ENCODE data around the gene TEP1. TPM values are rescaled to one million over a fixed set of nuclear protein-coding genes. Genes with fewer than 3 reads are reported as not detected.

TEP1 gene
- total RNA-seq, 1 donor from 2014 or later: 28.4 TPM

GRCh38 chr14:20332431-20332787 lies 80.9 kb downstream of the TEP1 start:
- Histone ChIP-seq H3K27ac (ENCODE audit: low read depth, low read length) (peak overlapping the region; percentile 60), H3K9ac (ENCODE audit: low read length) (peak overlapping the region; percentile 89), H3K4me1 (ENCODE audit: insufficient read depth, low read length) (peaks cover 6% of the 10 kb centered on the region), H4K20me1 (ENCODE audit: insufficient read depth, low read length) (peaks cover 36% of the 10 kb centered on the region), H3K4me2 (ENCODE audit: low read length) (peak overlapping the region; percentile 89), H3K79me2 (ENCODE audit: insufficient read depth, low read length) (peaks cover 62% of the 10 kb centered on the region), H2AFZ (ENCODE audit: low read depth, low read length) (peak overlapping the region; percentile 72), H3K9me3 (ENCODE audit: insufficient read depth, low read depth, low read length) (no peaks in the 10 kb centered on the region), H3K36me3 (ENCODE audit: insufficient read depth, low read length) (peaks cover 12% of the 10 kb centered on the region), H3K4me3 (ENCODE audit: insufficient read depth, low read depth, low read length) (peak overlapping the region; percentile 84), H3K27me3 (ENCODE audit: insufficient read depth, low read length) (no peaks in the 10 kb centered on the region)
- Mint-ChIP-seq H3K9me3 (ENCODE audit: unreplicated experiment) (no peaks in the 10 kb centered on the region), H3K4me1 (ENCODE audit: low read depth, unreplicated experiment) (peaks cover 12% of the 10 kb centered on the region), H3K27me3 (ENCODE audit: low read depth, unreplicated experiment) (no peaks in the 10 kb centered on the region), H3K4me3 (ENCODE audit: unreplicated experiment) (peak overlapping the region; percentile 97), H3K27ac (ENCODE audit: unreplicated experiment) (peak overlapping the region; percentile 90), H3K36me3 (ENCODE audit: low read depth, unreplicated experiment) (no peaks in the 10 kb centered on the region)
- DNase-seq (ENCODE audit: low read depth) (no peak), FAIRE-seq (no peak)
- no peak for TF ChIP-seq EZH2 (IDR thresholded peaks at IDR 0.05; ENCODE audit: insufficient read depth, low read length)
- TF ChIP-seq CTCF (IDR thresholded peaks at IDR 0.05; ENCODE audit: insufficient read depth, low read depth, low read length): no peak

- peak overlapping the region; percentile 21 for H3K4me3 ChIP-seq (ENCODE audit: insufficient read depth, low read depth, low read length)
- no peaks in the 10 kb centered on the region for H3K36me3 Mint-ChIP-seq (ENCODE audit: low read depth, unreplicated experiment)
- H2AFZ ChIP-seq (ENCODE audit: low read depth, low read length): no peak overlapping the region
- no peaks in the 10 kb centered on the region for H3K9me3 ChIP-seq (ENCODE audit: insufficient read depth, low read depth, low read length)
- H3K9me3 Mint-ChIP-seq (ENCODE audit: unreplicated experiment): no peaks in the 10 kb centered on the region
- FAIRE-seq: no peak
- H3K4me3 Mint-ChIP-seq (ENCODE audit: unreplicated experiment): peak overlapping the region; percentile 82
- peaks cover 17% of the 10 kb centered on the region for H3K36me3 ChIP-seq (ENCODE audit: insufficient read depth, low read length)
- no peaks in the 10 kb centered on the region for H3K27me3 Mint-ChIP-seq (ENCODE audit: low read depth, unreplicated experiment)
- H3K4me1 Mint-ChIP-seq (ENCODE audit: low read depth, unreplicated experiment): peaks cover 13% of the 10 kb centered on the region
- no peaks in the 10 kb centered on the region for H3K27me3 ChIP-seq (ENCODE audit: insufficient read depth, low read length)
- H3K4me1 ChIP-seq (ENCODE audit: insufficient read depth, low read length): peaks cover 6% of the 10 kb centered on the region
- H4K20me1 ChIP-seq (ENCODE audit: insufficient read depth, low read length): peaks cover 45% of the 10 kb centered on the region
- H3K9ac ChIP-seq (ENCODE audit: low read length): peak overlapping the region; percentile 25
- no peak overlapping the region for H3K27ac Mint-ChIP-seq (ENCODE audit: unreplicated experiment)
- H3K27ac ChIP-seq (ENCODE audit: low read depth, low read length): no peak overlapping the region
- no peak for TF ChIP-seq EZH2 (IDR thresholded peaks at IDR 0.05; ENCODE audit: insufficient read depth, low read length)
- TF ChIP-seq CTCF (IDR thresholded peaks at IDR 0.05; ENCODE audit: insufficient read depth, low read depth, low read length): no peak
- peak overlapping the region; percentile 77 for H3K4me2 ChIP-seq (ENCODE audit: low read length)
- H3K79me2 ChIP-seq (ENCODE audit: insufficient read depth, low read length): peaks cover 74% of the 10 kb centered on the region
- DNase-seq (ENCODE audit: low read depth): no peak
Observed at GRCh38 chr14:20331053-20331613, 82.2 kb downstream of the TEP1 start.

DNA sequence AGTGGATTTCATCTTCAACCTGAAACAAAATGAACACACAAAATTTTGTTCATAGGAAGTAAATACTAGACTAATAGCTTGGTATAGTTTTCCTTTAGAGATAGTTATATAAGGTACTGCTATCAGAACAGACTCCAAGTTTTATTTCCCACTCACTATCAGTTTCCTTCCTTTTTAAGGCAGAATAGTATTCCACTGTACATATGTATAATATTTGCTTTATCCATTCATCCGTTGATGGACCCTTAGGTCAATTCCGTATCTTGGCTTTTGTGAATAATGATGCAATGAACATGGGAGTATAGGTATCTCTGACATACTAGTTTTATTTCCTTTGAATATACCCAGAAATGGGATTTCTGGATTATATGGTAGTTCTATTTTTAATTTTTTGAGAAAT lies 83.9 kb downstream of the TEP1 start:
- TF ChIP-seq CTCF (IDR thresholded peaks at IDR 0.05; ENCODE audit: insufficient read depth, low read depth, low read length) (no peak), EZH2 (IDR thresholded peaks at IDR 0.05; ENCODE audit: insufficient read depth, low read length) (no peak)
- Mint-ChIP-seq H3K4me1 (ENCODE audit: low read depth, unreplicated experiment) (peaks cover 13% of the 10 kb centered on the region), H3K36me3 (ENCODE audit: low read depth, unreplicated experiment) (peaks cover 7% of the 10 kb centered on the region), H3K27ac (ENCODE audit: unreplicated experiment) (no peak overlapping the region), H3K4me3 (ENCODE audit: unreplicated experiment) (no peak overlapping the region), H3K27me3 (ENCODE audit: low read depth, unreplicated experiment) (no peaks in the 10 kb centered on the region), H3K9me3 (ENCODE audit: unreplicated experiment) (no peaks in the 10 kb centered on the region)
- Histone ChIP-seq H3K4me1 (ENCODE audit: insufficient read depth, low read length) (peaks cover 6% of the 10 kb centered on the region), H3K4me3 (ENCODE audit: insufficient read depth, low read depth, low read length) (no peak overlapping the region), H2AFZ (ENCODE audit: low read depth, low read length) (no peak overlapping the region), H3K27me3 (ENCODE audit: insufficient read depth, low read length) (no peaks in the 10 kb centered on the region), H3K36me3 (ENCODE audit: insufficient read depth, low read length) (peaks cover 29% of the 10 kb centered on the region), H3K9me3 (ENCODE audit: insufficient read depth, low read depth, low read length) (no peaks in the 10 kb centered on the region), H3K9ac (ENCODE audit: low read length) (no peak overlapping the region), H4K20me1 (ENCODE audit: insufficient read depth, low read length) (peaks cover 45% of the 10 kb centered on the region), H3K4me2 (ENCODE audit: low read length) (no peak overlapping the region), H3K27ac (ENCODE audit: low read depth, low read length) (no peak overlapping the region), H3K79me2 (ENCODE audit: insufficient read depth, low read length) (peaks cover 88% of the 10 kb centered on the region)
- no peak for FAIRE-seq
- no peak for DNase-seq (ENCODE audit: low read depth)
